Measurements from ENCODE around the gene MARCHF6. TPM values are rescaled to one million over a fixed set of nuclear protein-coding genes. Genes with fewer than 3 reads are reported as not detected.

MARCHF6 gene
- total and polyA plus RNA-seq, 9 of the 15 experiments (the other 6 are each of a cell fraction or from before 2014, with no cell fraction given): 74.1 to 456 (median 116) TPM

DNA sequence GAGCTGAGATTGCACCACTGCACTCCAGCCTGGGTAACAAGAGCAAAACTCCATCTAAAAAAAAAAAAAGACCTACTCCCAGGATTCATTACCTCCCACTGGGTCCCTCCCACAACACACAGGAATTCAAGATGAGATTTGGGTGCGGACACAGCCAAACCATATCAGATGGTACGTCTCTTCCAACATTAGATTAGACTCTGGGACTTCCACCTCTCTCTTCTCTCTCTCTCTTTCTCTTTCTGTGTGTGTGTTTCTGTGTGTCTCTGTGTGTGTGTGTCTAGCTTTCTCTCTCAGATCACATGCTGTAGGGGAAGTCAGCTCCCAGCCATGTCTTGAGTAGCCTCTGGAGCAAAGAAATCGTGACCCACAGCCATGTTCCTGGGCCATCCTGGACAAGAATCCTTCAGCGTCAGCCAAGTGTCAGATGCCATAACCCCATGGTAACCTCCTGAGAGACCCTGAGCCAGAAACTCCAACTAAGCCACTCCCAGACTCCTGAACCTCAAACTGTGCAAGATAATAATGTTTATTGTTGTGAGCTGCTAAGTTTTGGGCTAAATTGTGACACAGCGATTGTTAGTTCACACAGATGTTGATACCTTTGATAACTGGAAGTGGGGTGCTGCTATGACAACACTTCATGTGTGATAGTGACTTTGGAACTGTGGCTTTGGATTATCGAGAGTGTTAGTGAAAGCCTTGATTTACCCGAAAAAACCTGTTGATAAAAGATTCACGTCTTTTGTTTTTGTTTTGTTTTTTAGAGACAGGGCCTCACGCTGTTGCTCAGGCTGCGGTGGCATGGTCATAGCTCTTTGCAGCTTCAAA, 41.7 kb upstream of the MARCHF6 start (continued):
- TF ChIP-seq HDAC1 (IDR thresholded peaks at IDR 0.05): peak in 1 of 2 experiments; percentile 50; a peak in 1 of 4 replicates
- 0 out of 4 replicates have a peak, but pooled peaks of 1 of the 2 experiments have one; percentile 42 for TF ChIP-seq MLLT1 (IDR thresholded peaks at IDR 0.05)
- no peak for TF ChIP-seq CREB3 (tag; conservative IDR thresholded peaks at IDR 0.05; ENCODE audit: low read depth)
- TF ChIP-seq ARID1B (IDR thresholded peaks at IDR 0.05): peak; percentile 65
- peak; percentile 69 for TF ChIP-seq FOXJ2 (tag; IDR thresholded peaks at IDR 0.05)
- TF ChIP-seq MAZ (CRISPR knock-in tag; conservative IDR thresholded peaks at IDR 0.05 in 1 of 2, IDR thresholded peaks at IDR 0.05 in 1 of 2): peak in 1 of 2 experiments; percentile 52; a peak in 1 of 4 replicates
- TF ChIP-seq MXI1 (IDR thresholded peaks at IDR 0.05; ENCODE audit: low read depth, low read length): peak; percentile 72; the same call in 1 of the 2 replicates
- peak; percentile 82; the same call in 1 of the 2 replicates for TF ChIP-seq OTX1 (CRISPR knock-in tag; IDR thresholded peaks at IDR 0.05)
- TF ChIP-seq STAT6 (CRISPR knock-in tag; IDR thresholded peaks at IDR 0.05): 0 out of 2 replicates have a peak, but pooled peaks have one; percentile 48
- TF ChIP-seq, protein P1, sequence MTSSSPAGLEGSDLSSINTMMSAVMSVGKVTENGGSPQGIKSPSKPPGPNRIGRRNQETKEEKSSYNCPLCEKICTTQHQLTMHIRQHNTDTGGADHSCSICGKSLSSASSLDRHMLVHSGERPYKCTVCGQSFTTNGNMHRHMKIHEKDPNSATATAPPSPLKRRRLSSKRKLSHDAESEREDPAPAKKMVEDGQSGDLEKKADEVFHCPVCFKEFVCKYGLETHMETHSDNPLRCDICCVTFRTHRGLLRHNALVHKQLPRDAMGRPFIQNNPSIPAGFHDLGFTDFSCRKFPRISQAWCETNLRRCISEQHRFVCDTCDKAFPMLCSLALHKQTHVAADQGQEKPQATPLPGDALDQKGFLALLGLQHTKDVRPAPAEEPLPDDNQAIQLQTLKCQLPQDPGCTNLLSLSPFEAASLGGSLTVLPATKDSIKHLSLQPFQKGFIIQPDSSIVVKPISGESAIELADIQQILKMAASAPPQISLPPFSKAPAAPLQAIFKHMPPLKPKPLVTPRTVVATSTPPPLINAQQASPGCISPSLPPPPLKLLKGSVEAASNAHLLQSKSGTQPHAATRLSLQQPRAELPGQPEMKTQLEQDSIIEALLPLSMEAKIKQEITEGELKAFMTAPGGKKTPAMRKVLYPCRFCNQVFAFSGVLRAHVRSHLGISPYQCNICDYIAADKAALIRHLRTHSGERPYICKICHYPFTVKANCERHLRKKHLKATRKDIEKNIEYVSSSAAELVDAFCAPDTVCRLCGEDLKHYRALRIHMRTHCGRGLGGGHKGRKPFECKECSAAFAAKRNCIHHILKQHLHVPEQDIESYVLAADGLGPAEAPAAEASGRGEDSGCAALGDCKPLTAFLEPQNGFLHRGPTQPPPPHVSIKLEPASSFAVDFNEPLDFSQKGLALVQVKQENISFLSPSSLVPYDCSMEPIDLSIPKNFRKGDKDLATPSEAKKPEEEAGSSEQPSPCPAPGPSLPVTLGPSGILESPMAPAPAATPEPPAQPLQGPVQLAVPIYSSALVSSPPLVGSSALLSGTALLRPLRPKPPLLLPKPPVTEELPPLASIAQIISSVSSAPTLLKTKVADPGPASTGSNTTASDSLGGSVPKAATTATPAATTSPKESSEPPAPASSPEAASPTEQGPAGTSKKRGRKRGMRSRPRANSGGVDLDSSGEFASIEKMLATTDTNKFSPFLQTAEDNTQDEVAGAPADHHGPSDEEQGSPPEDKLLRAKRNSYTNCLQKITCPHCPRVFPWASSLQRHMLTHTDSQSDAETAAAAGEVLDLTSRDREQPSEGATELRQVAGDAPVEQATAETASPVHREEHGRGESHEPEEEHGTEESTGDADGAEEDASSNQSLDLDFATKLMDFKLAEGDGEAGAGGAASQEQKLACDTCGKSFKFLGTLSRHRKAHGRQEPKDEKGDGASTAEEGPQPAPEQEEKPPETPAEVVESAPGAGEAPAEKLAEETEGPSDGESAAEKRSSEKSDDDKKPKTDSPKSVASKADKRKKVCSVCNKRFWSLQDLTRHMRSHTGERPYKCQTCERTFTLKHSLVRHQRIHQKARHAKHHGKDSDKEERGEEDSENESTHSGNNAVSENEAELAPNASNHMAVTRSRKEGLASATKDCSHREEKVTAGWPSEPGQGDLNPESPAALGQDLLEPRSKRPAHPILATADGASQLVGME (CRISPR knock-in tag; IDR thresholded peaks at IDR 0.05): no peak
